Body of pancreas (tissue), 4 donors: ENCODE data around the gene PSMG1.

Experiments used
- POLR2A ChIP-seq, 3 donors: fragments of 450-650 bp; IDR thresholded peaks; one replicate each; pipeline ENCODE4 v1.6.1; 2016; ENCODE audit warnings: antibody characterized with exemption in 3 of 3, mild to moderate bottlenecking in 2 of 3
- TF ChIP-seq, protein P1 (sequence below), 7 experiments: fragments of 450-650 bp in 4 of 7; fragments of 200-600 bp in 3 of 7; sonication (generic) in 3 of 7; IDR thresholded peaks; one replicate each; pipeline ENCODE4 v1.5.1; 2016 to 2019; ENCODE audit warnings: antibody characterized with exemption in 7 of 7

DNA sequence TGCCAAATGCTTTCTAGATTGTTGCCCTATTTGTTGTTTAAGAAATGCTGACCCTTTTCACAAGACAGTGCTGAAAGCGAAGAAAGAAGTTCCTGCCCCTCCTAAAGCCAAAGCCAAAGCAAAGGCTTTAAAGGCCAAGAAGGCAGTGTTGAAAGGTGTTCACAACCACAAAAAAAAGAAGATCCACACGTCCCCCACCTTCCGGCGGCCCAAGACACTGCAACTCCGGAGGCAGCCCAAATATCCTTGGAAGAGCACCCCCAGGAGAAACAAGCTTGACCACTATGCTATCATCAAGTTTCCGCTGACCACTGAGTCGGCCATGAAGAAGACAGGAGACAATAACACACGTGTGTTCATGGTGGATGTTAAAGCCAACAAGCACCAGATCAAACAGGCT lies 55.7 kb downstream of the PSMG1 start:
- TF ChIP-seq, protein P1, sequence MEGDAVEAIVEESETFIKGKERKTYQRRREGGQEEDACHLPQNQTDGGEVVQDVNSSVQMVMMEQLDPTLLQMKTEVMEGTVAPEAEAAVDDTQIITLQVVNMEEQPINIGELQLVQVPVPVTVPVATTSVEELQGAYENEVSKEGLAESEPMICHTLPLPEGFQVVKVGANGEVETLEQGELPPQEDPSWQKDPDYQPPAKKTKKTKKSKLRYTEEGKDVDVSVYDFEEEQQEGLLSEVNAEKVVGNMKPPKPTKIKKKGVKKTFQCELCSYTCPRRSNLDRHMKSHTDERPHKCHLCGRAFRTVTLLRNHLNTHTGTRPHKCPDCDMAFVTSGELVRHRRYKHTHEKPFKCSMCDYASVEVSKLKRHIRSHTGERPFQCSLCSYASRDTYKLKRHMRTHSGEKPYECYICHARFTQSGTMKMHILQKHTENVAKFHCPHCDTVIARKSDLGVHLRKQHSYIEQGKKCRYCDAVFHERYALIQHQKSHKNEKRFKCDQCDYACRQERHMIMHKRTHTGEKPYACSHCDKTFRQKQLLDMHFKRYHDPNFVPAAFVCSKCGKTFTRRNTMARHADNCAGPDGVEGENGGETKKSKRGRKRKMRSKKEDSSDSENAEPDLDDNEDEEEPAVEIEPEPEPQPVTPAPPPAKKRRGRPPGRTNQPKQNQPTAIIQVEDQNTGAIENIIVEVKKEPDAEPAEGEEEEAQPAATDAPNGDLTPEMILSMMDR (IDR thresholded peaks at IDR 0.05) = no peak
- TF ChIP-seq POLR2A (IDR thresholded peaks at IDR 0.05) = no peak
